ENCODE results near the gene HECA.
"Not testable (repeated sequence)": the region's sequence is repeated elsewhere in the genome, so short reads cannot be mapped to it uniquely, and the experiment has no call there.

HECA gene

GRCh38 chr6:139134817-139135577 is at the start of gene HECA:
HECA (plus strand) TSS chr6:139135080; CDS start chr6:139135397, 317 bp downstream.
- no peaks in the 10 kb centered on the region for H3K27me3 ChIP-seq (ENCODE audit: control insufficient read depth, insufficient read depth, low read length)
- H3K4me1 ChIP-seq (ENCODE audit: control insufficient read depth, insufficient read depth, low read length), result peaks cover 3% of the 10 kb centered on the region
- no peaks in the 10 kb centered on the region for H3K36me3 ChIP-seq (ENCODE audit: control insufficient read depth, insufficient read depth, low read length)
- H3K27ac ChIP-seq (ENCODE audit: low read depth, low read length), result peak within 1 kb of the TSS; percentile 92
- H3K4me3 ChIP-seq (ENCODE audit: low read length), result peak within 1 kb of the TSS; percentile 86
- peak within 1 kb of the TSS; percentile 83 for H3K9ac ChIP-seq (ENCODE audit: low read length)

- Histone ChIP-seq H3K36me3 (ENCODE audit: control insufficient read depth, insufficient read depth, low read length) (no peaks in the 10 kb centered on the region), H3K4me3 (ENCODE audit: low read length) (no peak overlapping the region), H3K27ac (ENCODE audit: low read depth, low read length) (no peak overlapping the region), H3K9ac (ENCODE audit: low read length) (no peak overlapping the region), H3K4me1 (ENCODE audit: control insufficient read depth, insufficient read depth, low read length) (no peaks in the 10 kb centered on the region), H3K27me3 (ENCODE audit: control insufficient read depth, insufficient read depth, low read length) (no peaks in the 10 kb centered on the region)
Observed at GRCh38 chr6:139091826-139092225, 43.1 kb upstream of the HECA start.

GRCh38 chr6:139099984-139100383 is 34.9 kb upstream of the HECA start:
- no peaks in the 10 kb centered on the region for H3K36me3 ChIP-seq (ENCODE audit: control insufficient read depth, insufficient read depth, low read length)
- H3K27ac ChIP-seq (ENCODE audit: low read depth, low read length), result no peak overlapping the region
- no peaks in the 10 kb centered on the region for H3K27me3 ChIP-seq (ENCODE audit: control insufficient read depth, insufficient read depth, low read length)
- H3K4me3 ChIP-seq (ENCODE audit: low read length), result no peak overlapping the region
- no peaks in the 10 kb centered on the region for H3K4me1 ChIP-seq (ENCODE audit: control insufficient read depth, insufficient read depth, low read length)
- no peak overlapping the region for H3K9ac ChIP-seq (ENCODE audit: low read length)

- H3K27ac ChIP-seq (ENCODE audit: low read depth, low read length), result no peak overlapping the region
- H3K9ac ChIP-seq (ENCODE audit: low read length), result no peak overlapping the region
- no peaks in the 10 kb centered on the region for H3K27me3 ChIP-seq (ENCODE audit: control insufficient read depth, insufficient read depth, low read length)
- H3K36me3 ChIP-seq (ENCODE audit: control insufficient read depth, insufficient read depth, low read length), result no peaks in the 10 kb centered on the region
- H3K4me1 ChIP-seq (ENCODE audit: control insufficient read depth, insufficient read depth, low read length), result no peaks in the 10 kb centered on the region
- H3K4me3 ChIP-seq (ENCODE audit: low read length), result no peak overlapping the region
Observed at GRCh38 chr6:139107051-139107450, 27.8 kb upstream of the HECA start.

- no peaks in the 10 kb centered on the region for H3K4me1 ChIP-seq (ENCODE audit: control insufficient read depth, insufficient read depth, low read length)
Observed at GRCh38 chr6:139108378-139108777, 26.5 kb upstream of the HECA start.

GRCh38 chr6:139109558-139109957 is 25.3 kb upstream of the HECA start:
- Histone ChIP-seq H3K9ac (ENCODE audit: low read length) (no peak overlapping the region), H3K36me3 (ENCODE audit: control insufficient read depth, insufficient read depth, low read length) (no peaks in the 10 kb centered on the region), H3K4me1 (ENCODE audit: control insufficient read depth, insufficient read depth, low read length) (no peaks in the 10 kb centered on the region), H3K27me3 (ENCODE audit: control insufficient read depth, insufficient read depth, low read length) (no peaks in the 10 kb centered on the region), H3K27ac (ENCODE audit: low read depth, low read length) (no peak overlapping the region), H3K4me3 (ENCODE audit: low read length) (no peak overlapping the region)

More at GRCh38 chr6:139108378-139108777, 26.5 kb upstream of the HECA start:
- Histone ChIP-seq H3K4me3 (ENCODE audit: low read length) (no peak overlapping the region), H3K9ac (ENCODE audit: low read length) (no peak overlapping the region), H3K27me3 (ENCODE audit: control insufficient read depth, insufficient read depth, low read length) (no peaks in the 10 kb centered on the region), H3K27ac (ENCODE audit: low read depth, low read length) (no peak overlapping the region), H3K36me3 (ENCODE audit: control insufficient read depth, insufficient read depth, low read length) (no peaks in the 10 kb centered on the region)

- Histone ChIP-seq H3K4me3 (ENCODE audit: low read length) (no peak overlapping the region), H3K36me3 (ENCODE audit: control insufficient read depth, insufficient read depth, low read length) (no peaks in the 10 kb centered on the region), H3K27me3 (ENCODE audit: control insufficient read depth, insufficient read depth, low read length) (no peaks in the 10 kb centered on the region), H3K9ac (ENCODE audit: low read length) (no peak overlapping the region), H3K4me1 (ENCODE audit: control insufficient read depth, insufficient read depth, low read length) (no peaks in the 10 kb centered on the region), H3K27ac (ENCODE audit: low read depth, low read length) (no peak overlapping the region)
Observed at GRCh38 chr6:139112146-139112545, 22.7 kb upstream of the HECA start.

- H3K27ac ChIP-seq (ENCODE audit: low read depth, low read length), result no peak overlapping the region
- H3K4me3 ChIP-seq (ENCODE audit: low read length), result no peak overlapping the region
- H3K27me3 ChIP-seq (ENCODE audit: control insufficient read depth, insufficient read depth, low read length), result no peaks in the 10 kb centered on the region
- H3K4me1 ChIP-seq (ENCODE audit: control insufficient read depth, insufficient read depth, low read length), result no peaks in the 10 kb centered on the region
- no peak overlapping the region for H3K9ac ChIP-seq (ENCODE audit: low read length)
- no peaks in the 10 kb centered on the region for H3K36me3 ChIP-seq (ENCODE audit: control insufficient read depth, insufficient read depth, low read length)
Observed at GRCh38 chr6:139112561-139112960, 22.3 kb upstream of the HECA start.

GRCh38 chr6:139114746-139115145 is 20.1 kb upstream of the HECA start:
- H3K4me3 ChIP-seq (ENCODE audit: low read length), result no peak overlapping the region
- H3K4me1 ChIP-seq (ENCODE audit: control insufficient read depth, insufficient read depth, low read length), result no peaks in the 10 kb centered on the region
- H3K27ac ChIP-seq (ENCODE audit: low read depth, low read length), result no peak overlapping the region
- no peaks in the 10 kb centered on the region for H3K36me3 ChIP-seq (ENCODE audit: control insufficient read depth, insufficient read depth, low read length)
- no peaks in the 10 kb centered on the region for H3K27me3 ChIP-seq (ENCODE audit: control insufficient read depth, insufficient read depth, low read length)
- no peak overlapping the region for H3K9ac ChIP-seq (ENCODE audit: low read length)

GRCh38 chr6:139115989-139116758 is 18.7 kb upstream of the HECA start:
- no peaks in the 10 kb centered on the region for H3K4me1 ChIP-seq (ENCODE audit: control insufficient read depth, insufficient read depth, low read length)
- H3K4me3 ChIP-seq (ENCODE audit: low read length), result no peak overlapping the region
- no peak overlapping the region for H3K27ac ChIP-seq (ENCODE audit: low read depth, low read length)
- no peaks in the 10 kb centered on the region for H3K27me3 ChIP-seq (ENCODE audit: control insufficient read depth, insufficient read depth, low read length)
- H3K36me3 ChIP-seq (ENCODE audit: control insufficient read depth, insufficient read depth, low read length), result no peaks in the 10 kb centered on the region
- no peak overlapping the region for H3K9ac ChIP-seq (ENCODE audit: low read length)

GRCh38 chr6:139117734-139118133 is 17.1 kb upstream of the HECA start:
- no peak overlapping the region for H3K4me3 ChIP-seq (ENCODE audit: low read length)
- H3K27ac ChIP-seq (ENCODE audit: low read depth, low read length), result no peak overlapping the region
- H3K9ac ChIP-seq (ENCODE audit: low read length), result no peak overlapping the region
- no peaks in the 10 kb centered on the region for H3K27me3 ChIP-seq (ENCODE audit: control insufficient read depth, insufficient read depth, low read length)
- H3K4me1 ChIP-seq (ENCODE audit: control insufficient read depth, insufficient read depth, low read length), result no peaks in the 10 kb centered on the region
- no peaks in the 10 kb centered on the region for H3K36me3 ChIP-seq (ENCODE audit: control insufficient read depth, insufficient read depth, low read length)

- Histone ChIP-seq H3K9ac (ENCODE audit: low read length) (no peak overlapping the region), H3K27me3 (ENCODE audit: control insufficient read depth, insufficient read depth, low read length) (no peaks in the 10 kb centered on the region), H3K36me3 (ENCODE audit: control insufficient read depth, insufficient read depth, low read length) (no peaks in the 10 kb centered on the region), H3K27ac (ENCODE audit: low read depth, low read length) (no peak overlapping the region), H3K4me1 (ENCODE audit: control insufficient read depth, insufficient read depth, low read length) (no peaks in the 10 kb centered on the region), H3K4me3 (ENCODE audit: low read length) (no peak overlapping the region)
Observed at GRCh38 chr6:139119552-139119951, 15.3 kb upstream of the HECA start.

- not testable (repeated sequence) for H3K9ac ChIP-seq (ENCODE audit: low read length); H3K4me3 ChIP-seq (ENCODE audit: low read length); H3K27ac ChIP-seq (ENCODE audit: low read depth, low read length); H3K4me1 ChIP-seq (ENCODE audit: control insufficient read depth, insufficient read depth, low read length); H3K27me3 ChIP-seq (ENCODE audit: control insufficient read depth, insufficient read depth, low read length); H3K36me3 ChIP-seq (ENCODE audit: control insufficient read depth, insufficient read depth, low read length)
Observed at GRCh38 chr6:139122823-139123222, 12.1 kb upstream of the HECA start.

Measured in rectal smooth muscle tissue (tissue), 1 donor.